ENCODE data around the gene SCN8A.

The SCN8A gene

GRCh38 chr12:51663390-51663789 lies 72.4 kb downstream of the SCN8A start:
- intact Hi-C loops (cut with DNase I): no loop called here
- DNase-seq: no peak

GRCh38 chr12:51666696-51667095 lies 75.7 kb downstream of the SCN8A start:
- intact Hi-C loops (cut with DNase I): no loop called here
- no peak for DNase-seq

DNA sequence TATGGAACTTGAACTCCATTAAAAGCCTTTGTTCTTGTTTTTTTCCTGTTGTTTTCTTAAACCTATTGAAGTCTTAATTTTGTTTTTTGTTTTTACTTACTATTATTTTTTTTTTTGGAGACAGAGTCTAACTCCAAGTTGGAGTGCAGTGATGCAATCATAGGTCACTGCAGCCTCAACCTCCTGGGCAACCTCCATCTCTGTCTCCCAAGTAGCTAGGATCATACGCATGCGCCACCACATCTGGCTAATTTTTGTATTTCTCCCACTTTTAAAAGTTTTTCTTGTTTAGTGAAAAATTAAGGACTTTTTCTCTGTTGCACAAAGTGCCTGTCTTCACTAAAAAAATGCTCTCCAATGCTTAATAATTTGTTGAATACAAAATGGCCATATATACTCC lies 76.2 kb downstream of the SCN8A start:
- intact Hi-C loops (cut with DNase I): no loop called here

GRCh38 chr12:51669271-51669670 lies 78.2 kb downstream of the SCN8A start:
- DNase-seq: no peak
- intact Hi-C loops (cut with DNase I): no loop called here

More for the DNA sequence above, 76.2 kb downstream of the SCN8A start:
- no peak for DNase-seq

GRCh38 chr12:51669996-51670395 lies 79.0 kb downstream of the SCN8A start:
- no peak for DNase-seq
- intact Hi-C loops (cut with DNase I): no loop called here

DNA sequence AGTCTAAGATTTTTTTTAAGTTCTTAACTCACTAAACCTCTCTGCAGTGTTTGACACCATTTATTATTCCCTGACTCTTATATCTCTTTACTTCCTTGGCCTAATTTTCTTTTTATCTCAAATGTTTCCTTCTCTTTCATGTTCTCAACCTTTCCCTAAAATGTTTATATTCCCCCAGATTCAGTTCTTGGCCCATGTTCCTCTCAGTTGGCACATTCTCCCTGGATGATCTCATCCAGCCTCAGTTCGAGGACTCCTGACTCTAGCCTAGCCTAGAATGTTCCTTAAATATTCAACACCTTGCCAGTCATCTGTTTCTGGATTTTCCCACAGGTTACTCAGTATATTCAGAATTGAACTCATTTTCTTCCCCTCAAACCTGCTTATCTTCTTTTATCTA lies 81.3 kb downstream of the SCN8A start:
- intact Hi-C loops (cut with DNase I): no loop called here
- no peak for DNase-seq

- intact Hi-C loops (cut with DNase I): no loop called here
- DNase-seq: peak in 2 of 10 donors; percentile 47 to 49
Observed at GRCh38 chr12:51675071-51675803, 84.2 kb downstream of the SCN8A start.

GRCh38 chr12:51676875-51677274 lies 85.8 kb downstream of the SCN8A start:
- no peak for DNase-seq
- intact Hi-C loops (cut with DNase I): no loop called here

DNA sequence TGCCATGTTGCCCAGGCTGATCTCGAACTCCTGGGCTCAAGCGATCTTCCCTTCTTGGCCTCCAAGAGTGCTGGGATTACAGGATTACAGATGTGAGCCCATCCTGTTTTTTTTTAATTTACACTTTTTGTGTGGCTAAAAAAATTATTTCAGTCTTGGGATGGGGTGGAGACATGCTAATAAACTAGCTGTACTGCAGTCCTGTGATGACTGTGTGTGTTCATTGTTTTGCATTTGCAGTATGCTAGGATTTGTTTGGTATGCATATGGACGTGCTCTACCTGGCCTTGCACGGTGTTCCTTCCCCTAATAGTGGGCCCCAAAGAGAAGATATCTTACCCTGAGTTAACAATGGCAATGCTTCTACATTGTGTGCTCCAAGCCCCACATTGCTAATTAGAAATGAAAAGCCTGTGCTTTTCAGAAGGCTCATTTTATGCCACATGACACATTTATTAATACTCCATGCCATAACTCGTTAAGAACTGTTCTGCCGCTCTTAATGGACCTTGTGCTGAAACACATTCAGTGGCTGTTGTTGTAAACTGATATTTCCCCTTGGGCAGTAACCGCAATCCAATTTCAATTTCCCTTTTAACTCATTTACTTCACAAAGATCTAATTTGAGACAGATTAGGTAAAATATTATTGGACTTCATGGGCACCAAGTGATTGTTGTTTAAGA lies 86.4 kb downstream of the SCN8A start:
- DNase-seq: no peak
- intact Hi-C loops (cut with DNase I): no loop called here

- intact Hi-C loops (cut with DNase I): no loop called here
- DNase-seq: peak in 3 of 10 donors; percentile 10 to 64 (median 33)
Observed at GRCh38 chr12:51678086-51678724, 87.2 kb downstream of the SCN8A start.

- DNase-seq: no peak
- intact Hi-C loops (cut with DNase I): no loop called here
Observed at GRCh38 chr12:51682981-51683380, 91.9 kb downstream of the SCN8A start.

DNA sequence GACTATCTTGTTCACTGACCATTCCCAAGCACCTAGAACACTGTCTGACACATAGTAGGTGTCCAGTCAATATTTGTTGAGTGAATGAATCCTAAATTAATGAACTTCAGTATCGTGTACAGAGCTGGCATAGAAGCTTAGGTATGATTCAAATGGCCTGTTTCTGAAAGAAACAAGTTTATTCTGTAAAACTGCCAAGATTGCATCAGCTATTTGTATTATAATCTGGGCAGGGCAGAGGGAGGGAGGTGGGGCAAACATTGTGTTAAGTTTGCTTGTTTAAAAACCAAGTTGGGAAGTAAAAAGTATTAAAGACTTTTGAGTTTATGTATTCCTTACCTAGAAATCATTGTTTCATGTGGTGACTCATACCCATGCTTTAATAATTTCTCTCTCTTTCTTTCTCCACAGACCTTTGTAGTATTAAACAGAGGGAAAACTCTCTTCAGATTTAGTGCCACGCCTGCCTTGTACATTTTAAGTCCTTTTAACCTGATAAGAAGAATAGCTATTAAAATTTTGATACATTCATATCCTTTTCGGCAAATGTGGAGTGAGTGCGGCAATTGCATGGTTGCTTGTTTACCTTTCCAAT lies 92.8 kb downstream of the SCN8A start:
- intact Hi-C loops (cut with DNase I): no loop called here
- DNase-seq: no peak

GRCh38 chr12:51686727-51687126 lies 95.7 kb downstream of the SCN8A start:
- intact Hi-C loops (cut with DNase I): no loop called here
- DNase-seq: no peak

GRCh38 chr12:51687177-51687576 lies 96.1 kb downstream of the SCN8A start:
- no peak for DNase-seq
- intact Hi-C loops (cut with DNase I): no loop called here

DNA sequence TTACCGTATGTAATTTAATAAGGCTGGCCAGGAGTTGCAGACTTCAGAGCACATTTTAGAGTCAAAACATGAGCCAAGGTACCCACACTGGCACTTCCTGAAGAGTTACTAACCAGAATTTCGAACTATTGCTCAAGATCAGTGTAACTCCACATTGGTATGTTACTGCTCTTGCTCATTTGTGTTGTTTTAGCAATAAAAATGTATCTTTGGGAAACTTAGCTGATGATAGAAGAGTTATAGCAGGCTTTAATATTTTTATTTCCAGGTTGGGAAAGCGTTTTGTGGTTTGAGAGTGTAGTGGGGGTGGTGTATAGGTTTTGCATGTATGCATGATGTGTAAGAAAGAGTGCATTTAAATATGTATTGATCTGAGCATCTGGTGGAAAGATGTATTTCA lies 96.6 kb downstream of the SCN8A start:
- intact Hi-C loops (cut with DNase I): no loop called here
- DNase-seq: no peak

GRCh38 chr12:51689983-51690382 lies 99.0 kb downstream of the SCN8A start:
- intact Hi-C loops (cut with DNase I): no loop called here
- no peak for DNase-seq

DNA sequence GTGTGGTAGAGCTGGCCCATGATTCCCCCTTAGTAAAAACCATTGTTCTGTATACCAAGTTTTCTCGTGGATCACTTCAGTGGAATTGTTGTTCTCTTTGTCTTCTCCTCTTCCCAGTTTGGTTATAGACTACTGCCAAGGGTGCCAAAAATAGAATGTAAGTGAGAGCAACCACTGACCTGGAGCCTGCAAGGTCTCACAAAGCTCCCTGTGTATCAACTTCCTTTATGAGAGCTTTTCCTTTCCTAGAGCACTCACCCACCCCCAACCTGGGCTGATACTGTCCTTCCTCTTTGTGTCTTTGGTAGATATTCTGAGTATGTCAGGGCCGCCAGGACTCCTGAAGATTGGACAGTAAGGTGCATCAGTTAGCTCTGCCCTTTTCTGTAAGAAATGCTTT lies 101.0 kb downstream of the SCN8A start:
- intact Hi-C loops (cut with DNase I): no loop called here
- no peak for DNase-seq

- intact Hi-C loops (cut with DNase I): no loop called here
- no peak for DNase-seq
Observed at GRCh38 chr12:51693569-51693968, 102.5 kb downstream of the SCN8A start.

GRCh38 chr12:51694146-51694545 lies 103.1 kb downstream of the SCN8A start:
- intact Hi-C loops (cut with DNase I): no loop called here
- DNase-seq: no peak

- no peak for DNase-seq
- intact Hi-C loops (cut with DNase I): no loop called here
Observed at GRCh38 chr12:51695241-51696010, 104.4 kb downstream of the SCN8A start.

DNA sequence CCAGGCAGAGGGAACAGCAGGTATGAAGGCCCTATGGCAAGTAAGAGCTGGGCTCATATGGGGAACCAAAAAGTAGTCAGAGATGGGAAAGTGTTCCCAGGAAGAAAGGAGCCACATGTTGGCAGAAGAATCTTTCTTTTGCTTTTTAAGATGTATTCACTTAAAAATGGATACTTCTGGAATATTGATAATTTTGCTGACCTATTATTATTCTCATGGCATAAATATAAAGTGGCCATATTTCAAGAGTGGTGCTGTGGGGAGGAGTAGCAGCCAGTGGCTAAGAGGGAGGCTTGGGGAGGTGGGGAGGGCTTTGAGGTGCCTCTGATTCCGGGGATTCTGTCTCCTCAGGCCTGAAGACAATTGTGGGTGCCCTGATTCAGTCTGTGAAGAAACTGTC lies 108.2 kb downstream of the SCN8A start:
- no peak for DNase-seq
- intact Hi-C loops (cut with DNase I): no loop called here
